Activated CD4-positive, alpha-beta T cell treated with anti-CD3 and anti-CD28 coated beads, Interleukin-10, Interleukin-2, amounts not matched to agents 100 ng/mL and 50 ng/mL, durations not matched to agents 16 hours and 8 hours (primary cell): ENCODE measurements around the gene SBF2.
A peak's percentile ranks its signal among the peaks of the same experiment; 100 is the strongest.
"Not testable (repeated sequence)": the region's sequence is repeated elsewhere in the genome, so short reads cannot be mapped to it uniquely, and the experiment has no call there.

Experiments used
- DNase-seq: peaks from one replicate; pipeline ENCODE4 v3.0.0-alpha.2; 2020

The SBF2 gene

DNA sequence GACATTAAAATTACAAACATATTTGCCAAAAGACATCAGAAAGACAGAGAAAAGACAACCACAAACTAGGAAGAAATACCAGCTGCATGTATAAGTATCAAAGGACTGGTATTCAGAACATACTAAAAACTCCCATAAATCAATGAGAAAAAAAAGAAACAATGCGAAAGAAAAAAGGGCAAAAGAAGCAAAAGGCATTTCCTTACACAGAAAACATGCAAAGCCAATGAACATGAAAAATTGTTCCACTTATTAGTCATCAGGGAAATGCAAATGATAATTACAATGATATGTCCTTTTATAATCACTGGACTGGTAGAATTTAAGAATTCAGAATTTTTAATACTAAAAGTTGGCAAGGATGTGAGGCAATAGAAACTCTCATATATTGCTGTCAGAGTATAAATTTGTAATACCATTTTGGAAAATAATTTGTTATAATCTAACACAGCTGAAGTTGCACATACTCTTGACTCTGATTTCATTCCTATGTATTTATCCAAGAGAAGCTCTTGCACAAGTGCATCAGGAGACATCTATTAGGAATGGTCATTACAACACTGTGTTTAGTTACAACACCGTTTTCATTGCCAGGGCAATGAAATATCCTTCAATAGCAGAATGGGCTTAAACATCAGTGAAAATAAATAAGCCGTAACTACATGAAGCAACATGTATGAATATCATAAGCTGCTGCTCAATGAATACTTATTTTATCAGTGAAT is 350.5 kb downstream of the SBF2 start:
- DNase-seq, result no peak

DNA sequence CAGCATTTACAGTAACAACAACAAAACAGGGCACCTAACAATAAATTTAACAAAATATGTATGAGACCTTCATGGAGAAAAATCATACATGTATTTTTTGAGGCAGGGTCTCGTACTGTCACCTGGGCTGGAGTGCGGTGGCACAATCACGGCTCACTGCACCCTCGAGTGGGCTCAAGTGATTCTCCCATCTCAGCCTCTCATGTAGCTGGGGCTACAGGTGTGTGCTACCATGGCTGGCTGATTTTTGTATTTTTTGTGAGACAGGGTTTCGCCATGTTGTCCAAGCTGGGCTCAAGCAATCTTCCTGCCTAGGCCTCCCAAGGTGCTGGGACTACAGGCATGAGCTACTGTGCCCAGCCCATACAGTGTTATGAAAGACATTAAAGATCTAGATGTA is 352.0 kb downstream of the SBF2 start:
- no peak for DNase-seq

DNA sequence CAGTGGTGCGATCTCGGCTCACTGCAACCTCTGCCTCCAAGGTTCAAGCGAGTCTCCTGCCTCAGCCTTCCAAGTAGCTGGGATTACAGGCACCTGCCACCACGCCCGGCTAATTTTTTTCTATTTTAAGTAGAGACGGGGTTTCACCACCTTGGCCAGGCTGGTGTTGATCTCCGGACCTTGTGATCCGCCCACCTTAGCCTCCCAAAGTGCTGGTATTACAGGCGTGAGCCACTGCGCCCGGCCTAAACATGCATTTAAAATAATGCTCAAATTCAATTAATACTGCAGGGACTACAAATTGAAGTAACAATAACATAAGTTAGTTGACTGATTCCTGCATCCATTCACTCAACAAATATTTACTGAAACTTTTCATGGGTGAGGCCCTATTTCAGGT is 354.9 kb downstream of the SBF2 start:
- DNase-seq, result not testable (repeated sequence)

DNA sequence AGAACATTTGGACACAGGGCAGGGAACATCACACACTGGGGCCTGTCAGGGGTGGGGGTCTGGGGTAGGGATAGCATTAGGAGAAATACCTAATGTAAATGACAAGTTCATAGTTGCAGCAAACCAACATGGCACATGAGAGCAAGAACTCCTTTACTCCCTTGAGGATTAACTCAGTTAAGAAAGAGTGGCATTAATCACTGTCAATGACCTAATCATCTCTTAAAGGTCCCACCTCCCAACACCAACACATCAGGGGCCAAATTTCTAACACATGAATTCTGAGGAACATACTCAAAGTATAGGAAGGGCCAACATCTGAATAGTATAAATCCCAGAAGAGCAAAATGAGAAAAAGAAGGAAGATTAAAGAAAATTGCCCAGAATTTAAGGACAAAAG is 357.3 kb downstream of the SBF2 start:
- DNase-seq, result no peak

DNA sequence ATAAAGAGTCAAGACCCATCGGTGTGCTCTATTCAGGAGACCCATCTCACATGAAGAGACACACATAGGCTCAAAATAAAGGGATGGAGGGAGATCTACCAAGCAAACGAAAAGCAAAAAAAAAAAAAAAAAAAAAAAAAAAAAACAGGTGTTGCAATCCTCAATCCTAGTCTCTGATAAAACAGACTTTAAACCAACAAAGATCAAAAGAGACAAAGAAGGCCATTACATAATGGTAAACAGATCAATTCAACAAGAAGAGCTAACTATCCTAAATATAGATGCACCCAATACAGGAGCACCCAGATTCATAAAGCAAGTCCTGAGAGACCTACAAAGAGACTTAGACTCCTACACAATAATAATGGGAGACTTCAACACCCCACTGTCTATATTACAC is 361.2 kb downstream of the SBF2 start:
- not testable (repeated sequence) for DNase-seq

DNA sequence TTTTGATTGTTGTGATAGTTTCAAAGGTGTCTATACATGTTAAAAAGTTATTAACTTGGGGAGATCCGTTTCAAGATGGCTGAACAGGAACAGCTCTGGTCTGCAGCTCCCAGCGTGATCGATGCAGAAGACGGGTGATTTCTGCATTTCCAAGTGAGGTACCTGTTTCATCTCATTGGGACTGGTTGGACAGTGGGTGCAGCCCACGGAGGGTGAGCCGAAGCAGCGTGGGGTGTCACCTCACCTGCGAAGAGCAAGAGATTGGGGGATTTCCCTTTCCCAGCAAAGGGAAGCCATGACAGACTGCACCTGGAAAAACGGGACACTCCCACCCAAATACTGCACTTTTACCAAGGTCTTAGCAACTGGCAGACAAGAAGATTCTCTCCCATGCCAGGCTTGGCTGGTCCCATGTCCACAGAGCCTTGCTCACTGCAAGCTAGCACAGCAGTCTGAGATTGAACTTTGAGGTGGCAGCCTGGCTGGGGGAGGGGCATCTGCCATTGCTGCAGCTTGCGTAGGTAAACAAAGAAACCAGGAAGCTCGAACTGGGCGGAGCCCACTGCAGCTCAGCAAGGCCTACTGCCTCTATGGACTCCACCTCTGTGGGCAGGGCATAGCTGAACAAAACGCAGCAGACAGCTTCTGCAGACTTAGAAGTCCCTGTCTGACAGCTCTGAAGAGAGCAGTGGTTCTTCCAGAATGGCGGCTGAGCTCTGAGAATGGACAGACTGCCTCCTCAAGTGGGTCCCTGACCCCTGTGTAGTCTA is 363.3 kb downstream of the SBF2 start:
- DNase-seq, result not testable (repeated sequence)

DNA sequence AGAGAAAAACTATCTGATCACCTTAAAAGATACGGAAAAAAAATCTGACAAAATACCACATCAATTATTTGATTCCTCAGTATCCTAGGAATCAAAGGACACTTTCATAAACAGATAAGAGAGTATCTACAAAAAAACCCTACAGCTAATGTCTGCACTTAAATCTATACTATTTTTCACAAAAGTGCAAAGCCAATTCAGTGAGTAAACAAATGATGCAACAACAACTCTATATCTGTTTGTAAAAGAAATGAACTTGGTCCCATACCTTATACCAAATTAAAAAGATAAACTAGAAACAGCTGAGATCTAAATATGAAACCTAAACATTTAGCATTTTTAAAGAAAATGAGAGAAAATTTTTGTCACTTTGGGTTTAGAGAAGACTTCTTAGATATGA is 366.3 kb downstream of the SBF2 start:
- DNase-seq, result no peak

DNA sequence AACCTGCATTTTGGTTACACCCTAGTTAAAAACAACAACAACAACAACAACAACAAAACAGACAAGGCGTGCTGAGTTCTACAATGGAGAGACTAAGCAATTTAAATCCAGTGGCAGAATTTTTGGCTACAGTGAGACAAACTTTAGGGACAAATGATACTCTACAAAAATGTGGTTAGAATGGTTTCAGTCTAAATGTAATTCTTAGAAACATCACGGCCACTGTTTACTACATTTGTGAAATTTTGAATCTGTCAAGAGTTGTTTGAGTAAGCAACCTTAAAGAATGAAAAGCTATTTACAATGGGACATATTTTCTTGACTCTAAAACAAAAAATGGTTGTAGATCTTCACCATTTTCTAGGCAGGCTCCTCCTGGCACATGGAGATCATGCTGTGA is 370.7 kb downstream of the SBF2 start:
- DNase-seq, result peak; percentile 15

DNA sequence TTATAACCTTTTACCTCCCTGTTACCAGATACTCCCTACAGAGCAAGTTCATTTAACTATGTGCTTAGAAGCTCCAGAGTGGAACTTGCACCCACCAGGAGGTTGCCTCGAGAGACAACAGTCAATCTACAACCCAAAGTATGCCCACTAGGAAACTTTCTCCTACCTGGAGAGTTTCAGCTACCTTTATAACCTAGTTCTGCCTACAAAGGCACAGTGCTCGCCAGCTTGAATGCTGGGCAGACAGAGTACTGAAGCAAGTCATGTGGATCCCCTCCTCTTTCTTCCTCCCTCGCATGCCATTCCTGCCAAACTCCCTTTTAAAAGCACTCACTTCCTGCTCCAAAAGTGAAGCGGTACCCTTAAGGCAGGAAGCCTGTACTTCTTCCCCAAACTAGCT is 371.2 kb downstream of the SBF2 start:
- no peak for DNase-seq

DNA sequence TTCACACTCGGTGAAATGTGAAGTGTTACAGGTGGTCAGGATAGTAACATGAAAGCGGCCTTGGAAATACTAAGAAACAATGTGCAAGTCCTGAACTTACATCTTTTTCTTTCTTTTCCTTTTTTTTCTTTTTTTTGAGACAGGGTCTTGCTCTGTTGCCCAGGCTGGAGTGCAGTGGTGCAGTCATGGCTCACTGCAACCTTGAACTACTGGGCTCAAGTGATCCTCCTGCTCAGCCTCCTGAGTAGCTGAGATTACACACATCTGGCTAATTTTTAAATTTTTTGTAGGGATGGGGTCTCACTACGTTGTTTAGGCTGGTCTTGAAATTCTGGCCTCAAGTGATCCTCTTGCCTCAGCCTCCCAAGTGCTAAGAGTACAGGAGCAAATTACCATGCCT is 377.5 kb downstream of the SBF2 start:
- no peak for DNase-seq

DNA sequence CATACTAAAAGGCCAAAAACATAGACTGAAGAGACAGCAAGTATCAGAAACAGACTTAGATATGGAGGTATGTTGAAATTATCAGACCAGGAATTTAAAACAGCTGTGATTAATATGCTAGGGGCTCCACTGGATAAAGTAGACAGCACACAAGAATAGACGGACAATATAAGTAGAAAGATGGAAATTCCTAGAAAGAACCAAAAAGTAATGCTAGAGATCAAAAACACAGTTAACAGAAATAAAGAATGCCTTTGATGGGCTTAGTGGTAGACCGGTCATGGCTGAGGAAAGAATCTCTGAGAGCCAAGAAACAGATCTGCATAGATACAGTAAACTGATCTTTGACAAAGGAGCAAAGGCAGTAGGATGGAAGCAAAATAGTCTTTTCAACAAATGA is 380.0 kb downstream of the SBF2 start:
- no peak for DNase-seq

DNA sequence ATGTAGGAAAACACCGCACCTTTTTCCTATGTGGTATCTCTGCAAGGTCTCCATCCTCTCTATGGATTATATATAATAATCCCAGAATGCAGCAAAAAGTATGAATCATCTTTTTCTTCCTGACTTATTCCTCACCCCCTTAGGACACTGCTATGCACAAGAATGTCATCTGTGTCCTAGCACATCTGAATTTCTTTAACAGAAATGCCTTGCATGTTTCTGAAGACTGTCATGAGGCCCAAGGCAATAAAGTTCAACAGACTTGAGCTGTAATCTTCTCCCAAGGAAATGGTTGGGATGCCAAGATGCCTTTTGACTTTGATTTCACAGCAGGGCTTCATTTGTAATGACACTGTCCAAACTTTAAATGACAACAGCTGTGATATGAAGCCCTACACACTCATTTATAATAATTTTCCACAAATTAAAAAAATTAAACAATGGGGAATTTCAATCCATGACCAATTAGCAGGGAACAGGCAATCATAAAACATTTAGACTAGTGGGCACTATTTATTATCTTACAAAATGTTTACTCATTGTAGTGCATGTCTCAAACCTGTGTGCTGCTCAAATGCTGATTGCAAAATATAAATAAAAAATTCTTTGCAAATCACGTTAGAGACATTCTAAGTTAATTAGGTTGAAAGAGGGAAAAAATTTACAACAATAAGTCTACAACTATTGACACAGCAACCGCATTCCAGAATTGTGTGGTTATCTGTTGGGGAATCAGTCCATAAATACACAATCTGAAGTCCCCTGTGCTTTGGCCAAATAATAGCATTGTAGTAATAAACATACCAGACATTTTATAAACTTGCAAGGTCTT is 387.8 kb downstream of the SBF2 start:
- no peak for DNase-seq

DNA sequence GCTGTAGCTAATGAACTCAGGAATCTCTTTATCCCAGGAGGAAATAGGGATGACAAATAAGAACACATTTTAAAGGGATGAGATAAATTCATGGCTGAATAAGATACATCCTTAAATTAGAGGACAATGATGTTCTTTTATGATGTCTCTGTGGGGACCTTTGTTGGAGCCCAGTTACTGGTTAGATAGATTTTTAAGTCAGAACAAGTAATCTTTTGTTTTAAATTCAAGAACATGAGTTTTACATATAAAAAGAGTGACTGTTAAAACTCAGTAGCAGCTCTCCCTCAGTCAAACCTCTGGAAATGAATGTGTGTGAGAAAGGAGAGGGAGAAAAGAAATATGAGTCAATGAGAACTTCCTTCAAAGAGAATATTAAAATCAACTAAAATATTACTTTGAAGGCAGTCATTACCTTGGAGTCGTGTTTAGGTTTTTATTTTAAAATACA is 388.5 kb downstream of the SBF2 start:
- DNase-seq, result no peak

DNA sequence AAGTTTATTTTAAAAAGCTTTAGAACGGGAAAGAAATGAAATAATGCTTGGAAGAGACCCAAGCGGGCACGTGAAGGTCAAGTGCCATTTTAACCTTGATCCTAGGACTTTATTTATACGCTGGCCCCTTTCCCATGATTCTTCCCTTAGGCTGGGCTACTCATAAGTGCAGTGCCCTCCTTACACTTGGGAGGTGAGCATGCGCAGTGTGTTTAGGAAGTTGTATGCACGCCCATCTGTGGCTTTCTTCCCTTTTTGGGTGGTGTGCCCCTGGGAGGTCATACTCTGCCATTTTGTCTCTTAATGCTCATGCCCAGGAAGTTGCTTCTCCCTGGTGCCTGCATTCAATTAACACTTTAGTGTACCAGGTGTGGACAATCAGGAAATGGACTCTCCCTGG is 390.4 kb downstream of the SBF2 start:
- no peak for DNase-seq

DNA sequence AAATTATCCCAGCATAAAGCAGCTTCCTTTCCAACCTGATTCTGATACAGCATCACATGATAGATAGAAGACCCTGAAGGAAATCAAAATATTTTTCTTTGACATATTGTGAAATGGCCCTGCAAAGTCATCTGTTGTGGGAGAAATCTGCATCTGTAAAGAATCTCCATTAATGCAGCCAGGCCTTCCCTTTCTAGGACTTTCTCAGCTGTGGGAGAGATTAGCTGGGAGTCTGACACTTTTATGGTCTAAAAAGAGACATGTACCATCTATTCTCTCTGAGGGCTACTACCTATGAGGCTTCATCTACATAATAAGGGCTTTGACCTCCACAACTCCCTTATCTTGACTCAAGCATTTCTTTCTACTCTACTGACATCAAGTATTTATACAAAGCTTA is 392.1 kb downstream of the SBF2 start:
- DNase-seq, result no peak

DNA sequence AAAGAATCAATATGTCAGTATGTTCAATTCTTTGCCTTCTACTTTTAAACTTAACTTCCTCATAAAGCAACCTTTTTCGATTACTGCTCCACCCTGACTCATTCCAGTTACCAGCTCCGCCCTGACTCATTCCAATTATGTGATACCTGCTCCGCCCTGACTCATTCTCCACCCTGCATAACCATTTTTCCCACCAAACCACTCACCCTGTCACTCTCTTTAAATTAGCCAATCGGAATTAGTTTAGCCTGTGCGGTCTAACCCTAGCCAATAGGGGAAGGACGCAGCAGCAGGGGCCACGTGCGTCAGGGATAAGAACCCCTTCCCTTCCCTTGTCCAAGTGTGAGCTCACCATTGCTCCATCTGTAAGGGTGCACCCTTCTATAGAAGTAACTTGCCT is 393.8 kb downstream of the SBF2 start:
- DNase-seq, result peak; percentile 23

DNA sequence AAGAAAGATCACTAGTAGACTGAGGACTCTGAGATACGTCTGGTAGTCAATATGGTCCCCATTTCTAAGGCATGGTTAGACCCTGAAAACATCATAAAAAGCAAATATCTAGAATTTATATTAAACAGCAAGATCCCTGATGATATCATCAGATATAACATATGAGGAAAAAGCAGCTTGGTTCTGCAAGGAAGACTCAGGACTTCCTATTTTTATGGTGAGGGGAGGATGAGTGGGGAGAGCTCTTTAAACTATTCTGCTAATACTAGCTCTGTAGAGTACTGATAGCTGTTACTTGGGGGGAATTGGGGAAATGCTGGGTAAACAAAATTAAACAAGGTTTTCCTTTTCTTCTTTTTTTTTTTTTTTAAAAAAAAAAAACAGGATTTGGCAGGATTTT is 394.3 kb downstream of the SBF2 start:
- no peak for DNase-seq

DNA sequence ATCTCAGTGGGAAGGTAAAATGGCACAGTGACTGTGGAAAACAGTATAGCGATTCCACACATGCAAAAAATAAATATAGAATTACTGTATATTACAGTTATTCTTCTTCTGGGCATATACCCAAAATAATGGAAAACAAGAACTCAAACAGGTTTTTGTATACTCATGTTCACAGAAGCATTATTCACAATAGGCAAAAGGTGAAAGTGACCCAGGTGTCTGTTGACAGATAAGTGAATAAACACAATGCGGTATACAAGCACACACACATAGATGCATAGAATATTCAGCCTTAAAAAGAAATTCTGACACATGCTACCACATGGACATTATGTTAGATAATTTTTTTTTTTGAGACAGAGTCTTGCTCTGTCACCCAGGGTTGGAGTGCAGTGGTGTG is 397.1 kb downstream of the SBF2 start:
- DNase-seq, result no peak

DNA sequence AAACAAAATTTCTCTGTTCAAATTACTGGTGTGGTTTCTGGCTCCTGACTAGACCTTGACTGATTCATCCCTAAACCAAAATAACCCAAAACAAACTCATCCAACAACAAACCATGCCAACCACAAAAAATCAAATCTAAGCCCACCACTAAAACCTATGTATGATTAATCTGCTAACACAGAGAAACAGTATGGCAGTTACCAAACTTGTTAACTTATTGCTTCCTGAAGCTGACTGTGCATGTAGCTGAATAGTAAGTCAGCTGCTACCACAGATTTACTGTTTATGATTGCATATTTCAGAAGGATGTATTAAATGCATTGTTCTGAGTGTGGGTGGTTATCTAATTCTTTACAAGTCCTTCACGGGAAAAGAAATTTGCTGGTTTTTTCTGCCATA is 399.0 kb downstream of the SBF2 start:
- DNase-seq, result peak; percentile 53

DNA sequence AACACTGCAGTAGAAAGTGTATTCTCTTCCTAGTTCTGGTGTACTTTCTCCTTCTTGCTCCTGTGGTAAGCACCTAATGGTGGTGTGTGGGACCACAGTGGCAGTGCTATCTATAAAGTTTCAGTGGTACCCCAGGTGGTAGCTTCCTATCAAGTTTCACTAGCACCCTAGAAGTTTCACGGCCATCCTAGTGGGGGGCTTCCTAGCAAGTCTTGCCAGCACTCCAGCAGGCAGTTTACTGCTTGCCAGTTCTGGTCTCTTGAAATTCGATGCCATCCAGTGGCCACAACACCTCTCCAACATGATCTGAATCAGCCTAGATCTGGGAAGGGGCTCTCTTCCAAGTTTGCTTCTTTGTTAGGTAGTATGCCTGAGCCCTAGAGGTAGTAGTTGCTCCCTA is 400.5 kb downstream of the SBF2 start:
- DNase-seq, result no peak

DNA sequence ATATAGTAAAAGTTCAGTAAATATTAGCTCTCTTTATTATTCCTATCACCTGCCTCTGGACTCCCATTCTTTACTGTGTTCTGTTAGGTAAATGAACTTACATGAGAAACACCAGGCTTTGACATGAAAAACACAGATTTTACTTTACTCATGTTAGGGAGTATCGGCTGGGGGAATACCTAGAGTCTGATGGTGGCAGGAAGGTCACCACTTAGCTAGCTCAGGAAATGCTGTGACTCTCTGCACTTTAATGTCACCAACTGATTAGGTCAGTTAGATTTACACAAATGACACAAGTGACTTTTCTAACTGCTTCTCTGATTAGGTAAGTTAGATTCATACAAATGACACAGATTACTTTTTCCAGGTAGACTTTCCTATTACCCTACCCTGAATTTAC is 405.1 kb downstream of the SBF2 start:
- DNase-seq, result no peak

DNA sequence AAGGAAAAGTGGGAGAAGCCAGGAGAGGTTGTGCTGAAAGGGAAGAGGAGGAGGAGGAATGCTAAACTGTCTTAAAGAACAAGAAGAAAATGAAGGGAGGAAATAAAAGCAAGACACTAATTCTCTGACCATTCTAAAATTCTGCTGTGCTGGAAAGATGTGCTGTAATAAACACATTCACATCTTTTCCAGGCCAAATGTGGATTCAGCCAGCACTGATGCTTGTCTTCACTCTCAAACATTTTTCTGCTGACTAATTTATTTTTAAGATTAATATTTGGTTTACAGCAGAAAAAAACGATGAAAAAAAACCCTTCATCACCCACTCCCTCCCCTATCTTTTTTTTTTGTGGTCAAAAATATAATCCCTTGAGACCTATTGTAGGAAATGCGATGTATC is 406.5 kb downstream of the SBF2 start:
- DNase-seq, result no peak

DNA sequence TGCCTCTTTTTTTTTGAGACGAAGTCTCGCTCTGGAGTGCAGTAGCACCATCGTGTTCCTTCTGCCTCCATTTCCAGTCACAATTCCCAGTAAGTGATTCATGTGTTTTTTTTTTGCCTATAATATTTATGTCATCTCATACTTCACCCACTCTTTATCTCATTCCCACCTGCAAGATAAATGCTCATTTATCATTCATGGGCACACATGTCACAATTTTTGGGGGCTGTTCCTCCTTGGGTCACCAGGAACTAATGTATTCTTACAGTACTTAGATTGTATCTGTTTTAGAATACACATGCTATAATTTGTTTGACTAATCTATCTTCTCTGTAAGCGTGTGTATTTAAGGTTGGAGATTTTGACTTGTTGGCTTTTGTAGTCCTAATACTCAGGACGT is 407.4 kb downstream of the SBF2 start:
- no peak for DNase-seq

DNA sequence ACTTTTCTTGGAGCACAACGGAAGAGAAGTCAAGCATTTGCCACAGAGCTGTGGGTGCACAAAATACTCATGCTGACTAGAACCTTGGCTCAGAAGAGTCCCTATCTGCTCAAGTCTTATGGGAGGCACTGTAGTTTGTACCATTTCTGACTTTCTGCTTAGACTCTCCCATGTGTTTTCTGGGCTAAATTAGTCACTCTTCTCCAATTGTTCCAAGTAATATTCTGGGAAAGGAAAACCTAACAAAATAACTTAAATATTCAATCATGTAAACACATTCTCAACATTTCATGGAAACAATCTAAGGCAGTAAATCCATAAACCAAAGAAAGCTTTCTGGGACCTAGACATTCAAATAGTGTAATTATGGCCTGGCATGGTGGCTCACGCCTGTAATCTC is 409.4 kb downstream of the SBF2 start:
- no peak for DNase-seq
